OCI-LY3 (cell line): ENCODE data around the gene POLE3.

Source experiments
- EZH2phosphoT487 ChIP-seq: fragments of 200-600 bp; shearing (Covaris generic); IDR thresholded peaks from 2 replicates; pipeline ENCODE4 v1.6.1; 2018; ENCODE audit warnings: antibody characterized with exemption, mixed run types, low read depth
- TF ChIP-seq, protein P1 (sequence below): fragments of 200-600, 300-600 bp; sonication (generic); IDR thresholded peaks from 2 replicates; pipeline ENCODE4 v1.5.1; 2014; ENCODE audit warnings: antibody characterized with exemption, low read length, low read depth

- TF ChIP-seq, protein P1, sequence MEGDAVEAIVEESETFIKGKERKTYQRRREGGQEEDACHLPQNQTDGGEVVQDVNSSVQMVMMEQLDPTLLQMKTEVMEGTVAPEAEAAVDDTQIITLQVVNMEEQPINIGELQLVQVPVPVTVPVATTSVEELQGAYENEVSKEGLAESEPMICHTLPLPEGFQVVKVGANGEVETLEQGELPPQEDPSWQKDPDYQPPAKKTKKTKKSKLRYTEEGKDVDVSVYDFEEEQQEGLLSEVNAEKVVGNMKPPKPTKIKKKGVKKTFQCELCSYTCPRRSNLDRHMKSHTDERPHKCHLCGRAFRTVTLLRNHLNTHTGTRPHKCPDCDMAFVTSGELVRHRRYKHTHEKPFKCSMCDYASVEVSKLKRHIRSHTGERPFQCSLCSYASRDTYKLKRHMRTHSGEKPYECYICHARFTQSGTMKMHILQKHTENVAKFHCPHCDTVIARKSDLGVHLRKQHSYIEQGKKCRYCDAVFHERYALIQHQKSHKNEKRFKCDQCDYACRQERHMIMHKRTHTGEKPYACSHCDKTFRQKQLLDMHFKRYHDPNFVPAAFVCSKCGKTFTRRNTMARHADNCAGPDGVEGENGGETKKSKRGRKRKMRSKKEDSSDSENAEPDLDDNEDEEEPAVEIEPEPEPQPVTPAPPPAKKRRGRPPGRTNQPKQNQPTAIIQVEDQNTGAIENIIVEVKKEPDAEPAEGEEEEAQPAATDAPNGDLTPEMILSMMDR = peak; percentile 84
- no peak for TF ChIP-seq EZH2phosphoT487
Measured at GRCh38 chr9:113401027-113401792, 9.3 kb downstream of the POLE3 start, which contains the start of gene ALAD.
